ENCODE measurements around the gene KAZN.

GRCh38 chr1:15034656-15035055 is 436.2 kb downstream of the KAZN start:
- TF ChIP-seq CTCF (conservative IDR thresholded peaks at IDR 0.05) (no peak), EZH2 (IDR thresholded peaks at IDR 0.05; ENCODE audit: low read depth) (no peak)
